PC-9 (cell line): Measurements from ENCODE around the gene JMJD6. TPM values are rescaled to one million over a fixed set of nuclear protein-coding genes. Genes with fewer than 3 reads are reported as not detected.

Source experiments
- BruUV-seq: library from RNA; stranded (reverse); fragments of 400-500 nt; replicated peaks from 2 replicates; lab custom pipeline; 2021; lab: Mats Ljungman, UMichigan
- CTCF ChIA-PET: fragments of 300-600 bp; sonication (Branson Sonifier 250); formaldehyde crosslinking; loops from one replicate; lab custom pipeline; 2022; ENCODE audit warnings: antibody characterized with exemption; lab: Charles Lee
- POLR2A ChIA-PET: fragments of 300-600 bp; sonication (Branson Sonifier 250); formaldehyde crosslinking; loops from one replicate; lab custom pipeline; 2022; ENCODE audit warnings: antibody characterized with exemption; ENCODE audit not compliant: unreplicated experiment; lab: Charles Lee
- DNase-seq, 2 experiments: peaks; one replicate each; pipeline versions ENCODE4 v3.0.0 to v3.0.0-alpha.2; 2015 to 2022; ENCODE audit warnings: mixed read lengths in 1 of 2
- H2AFZ ChIP-seq: fragments of 200-600 bp; sonication (generic); 2 replicates; pipeline ENCODE4 v1.8.1; 2017; ENCODE audit warnings: antibody characterized with exemption
- H3F3A ChIP-seq: fragments of 200-600 bp; sonication (generic); 2 replicates; pipeline ENCODE4 v1.8.1; 2017; ENCODE audit warnings: antibody characterized with exemption, mild to moderate bottlenecking, low read depth; ENCODE audit not compliant: insufficient read depth
- H3K27ac ChIP-seq: fragments of 200-600 bp; sonication (generic); 2 replicates; pipeline ENCODE4 v1.6.1; 2016; ENCODE audit warnings: mixed run types
- H3K27me3 ChIP-seq: fragments of 200-600 bp; sonication (generic); 2 replicates; pipeline ENCODE4 v1.6.1; 2016; ENCODE audit warnings: low read depth, mixed run types; ENCODE audit not compliant: insufficient read depth
- H3K36me3 ChIP-seq: fragments of 200-600 bp; sonication (generic); 2 replicates; pipeline ENCODE4 v1.6.1; 2016; ENCODE audit warnings: low read depth, mixed run types
- H3K4me1 ChIP-seq: fragments of 200-600 bp; sonication (generic); replicated peaks from 2 replicates; pipeline ENCODE4 v1.6.1; 2016; ENCODE audit warnings: mixed run types; ENCODE audit not compliant: insufficient read depth
- H3K4me2 ChIP-seq: fragments of 200-600 bp; sonication (generic); 2 replicates; pipeline ENCODE4 v1.6.1; 2017; ENCODE audit warnings: mixed run types
- H3K4me3 ChIP-seq: fragments of 200-600 bp; sonication (generic); 2 replicates; pipeline ENCODE4 v1.6.1; 2016; ENCODE audit warnings: mixed run types
- H3K79me2 ChIP-seq: fragments of 200-600 bp; sonication (generic); 2 replicates; pipeline ENCODE4 v1.6.1; 2017; ENCODE audit warnings: low read depth, mixed run types
- H3K9me2 ChIP-seq: fragments of 200-600 bp; sonication (generic); 2 replicates; pipeline ENCODE4 v1.8.1; 2017; ENCODE audit warnings: mild to moderate bottlenecking; ENCODE audit not compliant: insufficient read depth
- H3K9me3 ChIP-seq: fragments of 200-600 bp; sonication (generic); 2 replicates; pipeline ENCODE4 v1.8.1; 2016; ENCODE audit warnings: low read depth; ENCODE audit not compliant: insufficient read depth
- H4K20me1 ChIP-seq: fragments of 200-600 bp; sonication (generic); 2 replicates; pipeline ENCODE4 v1.8.1; 2017; ENCODE audit not compliant: insufficient read depth
- EZH2 ChIP-seq: fragments of 200-600 bp; sonication (generic); IDR thresholded peaks from 2 replicates; pipeline ENCODE4 v1.8.0; 2017; ENCODE audit warnings: antibody characterized with exemption, low read depth
- intact Hi-C: fragments of 100-400 bp; cut with micrococcal nuclease; formaldehyde crosslinking; loops from one replicate; pipeline ENCODE4 v1.10.0; 2022; ENCODE audit not compliant: unreplicated experiment
- total RNA-seq: library from RNA; stranded (reverse); gene quantifications from 2 replicates; pipeline ENCODE4 v1.2.3, GENCODE V29; 2021
- TF ChIP-seq, protein P1 (sequence below): fragments of 200-600 bp; sonication (generic); conservative IDR thresholded peaks from 2 replicates; pipeline ENCODE4 v1.6.1; 2017; ENCODE audit warnings: mixed run types, antibody characterized with exemption, mild to moderate bottlenecking, moderate library complexity

JMJD6 gene
- total RNA-seq, 1 experiment from 2014 or later = 25.2 TPM

DNA sequence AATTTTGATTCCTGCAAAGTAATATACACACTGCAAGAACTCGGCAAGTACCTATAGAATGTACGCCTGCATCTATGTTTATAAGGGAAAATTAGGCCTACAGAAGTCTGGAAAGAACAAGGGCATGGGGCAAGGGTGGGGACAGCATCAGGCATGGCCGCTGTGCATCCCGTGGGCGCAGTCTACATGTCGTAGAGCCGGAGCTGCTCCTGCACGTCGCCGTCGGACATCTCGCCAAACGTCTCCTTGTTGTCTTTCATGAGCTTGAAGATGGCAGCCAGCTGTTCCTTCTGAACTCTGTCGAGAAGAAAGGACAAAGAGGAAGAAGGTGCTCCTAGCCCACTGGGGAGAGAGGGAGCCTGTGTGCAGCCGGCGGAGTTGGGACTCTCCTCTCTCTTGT is 49.0 kb downstream of the JMJD6 start:
- H3K27me3 ChIP-seq = no peaks in the 10 kb centered on the region
- no peaks in the 10 kb centered on the region for H3F3A ChIP-seq
- H3K9me3 ChIP-seq = no peaks in the 10 kb centered on the region
- no peak overlapping the region for H3K27ac ChIP-seq
- H3K4me3 ChIP-seq = no peak overlapping the region
- DNase-seq = no peak
- H4K20me1 ChIP-seq = no peaks in the 10 kb centered on the region
- no peaks in the 10 kb centered on the region for H3K79me2 ChIP-seq
- no peaks in the 10 kb centered on the region; the same call in 1 of the 2 replicates for H3K4me1 ChIP-seq
- no peak overlapping the region for H3K4me2 ChIP-seq
- H2AFZ ChIP-seq = no peak overlapping the region
- ChIA-PET CTCF (no interaction called here), POLR2A (no interaction called here)
- no peaks in the 10 kb centered on the region for H3K9me2 ChIP-seq
- no peaks in the 10 kb centered on the region for H3K36me3 ChIP-seq
- intact Hi-C loops = no loop called here
- TF ChIP-seq, protein P1, sequence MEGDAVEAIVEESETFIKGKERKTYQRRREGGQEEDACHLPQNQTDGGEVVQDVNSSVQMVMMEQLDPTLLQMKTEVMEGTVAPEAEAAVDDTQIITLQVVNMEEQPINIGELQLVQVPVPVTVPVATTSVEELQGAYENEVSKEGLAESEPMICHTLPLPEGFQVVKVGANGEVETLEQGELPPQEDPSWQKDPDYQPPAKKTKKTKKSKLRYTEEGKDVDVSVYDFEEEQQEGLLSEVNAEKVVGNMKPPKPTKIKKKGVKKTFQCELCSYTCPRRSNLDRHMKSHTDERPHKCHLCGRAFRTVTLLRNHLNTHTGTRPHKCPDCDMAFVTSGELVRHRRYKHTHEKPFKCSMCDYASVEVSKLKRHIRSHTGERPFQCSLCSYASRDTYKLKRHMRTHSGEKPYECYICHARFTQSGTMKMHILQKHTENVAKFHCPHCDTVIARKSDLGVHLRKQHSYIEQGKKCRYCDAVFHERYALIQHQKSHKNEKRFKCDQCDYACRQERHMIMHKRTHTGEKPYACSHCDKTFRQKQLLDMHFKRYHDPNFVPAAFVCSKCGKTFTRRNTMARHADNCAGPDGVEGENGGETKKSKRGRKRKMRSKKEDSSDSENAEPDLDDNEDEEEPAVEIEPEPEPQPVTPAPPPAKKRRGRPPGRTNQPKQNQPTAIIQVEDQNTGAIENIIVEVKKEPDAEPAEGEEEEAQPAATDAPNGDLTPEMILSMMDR = no peak
- no peak for TF ChIP-seq EZH2
- no TSS peak for BruUV-seq

DNA sequence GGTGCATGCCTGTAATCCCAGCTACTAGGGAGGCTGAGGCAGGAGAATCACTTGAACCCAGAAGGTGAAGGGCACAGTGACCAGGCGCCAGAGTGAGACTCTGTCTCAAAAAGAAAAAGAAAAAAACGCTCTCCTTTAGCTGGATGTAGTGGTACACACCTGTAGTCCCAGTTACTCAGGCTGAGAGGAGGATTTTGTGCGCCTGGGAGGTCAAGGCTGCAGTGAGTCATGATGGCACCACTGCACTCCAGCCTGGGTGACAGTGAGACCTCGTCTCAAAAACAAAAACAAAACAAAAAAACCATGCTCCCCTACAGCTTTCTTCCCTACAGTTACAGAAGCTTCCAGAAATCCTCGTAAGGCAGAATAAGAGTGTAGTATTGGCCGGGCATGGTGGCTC is 49.8 kb downstream of the JMJD6 start:
- DNase-seq = no peak
- BruUV-seq = no TSS peak
- Histone ChIP-seq H3K4me3 (no peak overlapping the region), H3K27ac (no peak overlapping the region), H3K4me2 (no peak overlapping the region), H2AFZ (no peak overlapping the region), H3K9me2 (no peaks in the 10 kb centered on the region), H3K36me3 (no peaks in the 10 kb centered on the region), H3F3A (peaks cover 6% of the 10 kb centered on the region; the same call in 1 of the 2 replicates), H3K9me3 (no peaks in the 10 kb centered on the region), H3K4me1 (no peaks in the 10 kb centered on the region; the same call in 1 of the 2 replicates), H4K20me1 (no peaks in the 10 kb centered on the region), H3K79me2 (no peaks in the 10 kb centered on the region), H3K27me3 (no peaks in the 10 kb centered on the region)
- intact Hi-C loops = no loop called here
- CTCF ChIA-PET = no interaction called here
- TF ChIP-seq EZH2 = no peak
- TF ChIP-seq, protein P1 = no peak
- POLR2A ChIA-PET = no interaction called here

DNA sequence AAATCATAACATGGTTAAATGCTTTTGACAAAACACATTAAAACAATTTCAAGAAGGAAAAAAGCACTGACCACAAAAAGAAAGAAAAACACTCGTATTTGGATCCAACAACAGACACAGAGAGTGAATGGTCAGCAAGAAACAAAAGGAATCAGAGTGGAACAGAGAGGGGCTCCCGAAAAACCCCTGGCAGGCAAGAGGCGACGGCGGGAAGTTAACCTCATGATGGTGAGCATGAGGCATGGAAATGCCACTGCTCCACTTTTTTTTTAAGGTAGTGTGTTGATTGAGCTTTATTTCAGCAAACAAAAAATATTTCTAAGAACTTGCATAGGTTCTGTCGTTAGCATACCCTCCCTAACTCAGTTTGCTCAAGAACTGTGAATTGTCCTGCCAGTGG is 50.8 kb downstream of the JMJD6 start:
- H3K27me3 ChIP-seq = no peaks in the 10 kb centered on the region
- no peak overlapping the region for H2AFZ ChIP-seq
- no TSS peak for BruUV-seq
- H3K4me3 ChIP-seq = no peak overlapping the region
- H3K79me2 ChIP-seq = no peaks in the 10 kb centered on the region
- intact Hi-C loops = no loop called here
- H3K36me3 ChIP-seq = no peaks in the 10 kb centered on the region
- peaks cover 7% of the 10 kb centered on the region for H3K4me1 ChIP-seq
- TF ChIP-seq EZH2 = no peak
- TF ChIP-seq, protein P1 = no peak
- no peak for DNase-seq
- ChIA-PET POLR2A (no interaction called here), CTCF (no interaction called here)
- no peaks in the 10 kb centered on the region for H3K9me3 ChIP-seq
- no peak overlapping the region for H3K4me2 ChIP-seq
- H3K9me2 ChIP-seq = no peaks in the 10 kb centered on the region
- no peaks in the 10 kb centered on the region for H4K20me1 ChIP-seq
- H3F3A ChIP-seq = peaks cover 9% of the 10 kb centered on the region; the same call in 1 of the 2 replicates
- no peak overlapping the region for H3K27ac ChIP-seq
